Right lobe of liver (tissue), 6 donors: Measurements from ENCODE around the gene KLHDC8B. TPM values are rescaled to one million over a fixed set of nuclear protein-coding genes. Genes with fewer than 3 reads are reported as not detected.
"Not testable (repeated sequence)": the region's sequence is repeated elsewhere in the genome, so short reads cannot be mapped to it uniquely, and the experiment has no call there.

Source experiments
- ATAC-seq, 4 donors: fragments of 200-7000 bp; cut with Tn5 transposase; one replicate each; pipeline ENCODE4 v1.9.1; 2020; ENCODE audit warnings: mild to moderate bottlenecking in 4 of 4, moderate library complexity in 4 of 4
- DNase-seq, 3 donors: peaks; one replicate each; pipeline ENCODE4 v3.0.0-alpha.2; 2020
- H3K27ac ChIP-seq, 3 donors: fragments of 200-600 bp; one replicate each; pipeline ENCODE4 v1.8.0; 2022
- H3K27me3 ChIP-seq, 2 donors: fragments of 200-600 bp; one replicate each; pipeline ENCODE4 v1.8.0; 2022
- H3K36me3 ChIP-seq, 4 donors: fragments of 200-600 bp; sonication (generic) in 1 of 4; one replicate each; pipeline versions ENCODE4 v1.5.1 to v1.8.0; 2017 to 2022; ENCODE audit warnings: control low read depth in 1 of 4
- H3K4me1 ChIP-seq, 4 donors: fragments of 200-600 bp; sonication (generic) in 1 of 4; one replicate each; pipeline versions ENCODE4 v1.5.1 to v1.8.0; 2017 to 2022; ENCODE audit warnings: control low read depth in 1 of 4
- H3K4me3 ChIP-seq, 3 donors: fragments of 200-600 bp; one replicate each; pipeline ENCODE4 v1.8.0; 2022
- H3K9me3 ChIP-seq, 4 donors: fragments of 200-600 bp; sonication (generic) in 1 of 4; one replicate each; pipeline versions ENCODE4 v1.5.1 to v1.8.0; 2017 to 2022; ENCODE audit warnings: control low read depth in 1 of 4
- POLR2A ChIP-seq: fragments of 450-650 bp; IDR thresholded peaks from one replicate; pipeline ENCODE4 v1.6.1; 2017; ENCODE audit warnings: antibody characterized with exemption, mild to moderate bottlenecking
- WGBS: methylation state at CpG from one replicate; pipeline ENCODE4 v1.1.6; 2018; ENCODE audit warnings: low coverage, low lambda C conversion rate; ENCODE audit not compliant: insufficient coverage; ENCODE audit errors: missing lambda C conversion rate; 5-methylcytosine and 5-hydroxymethylcytosine counted together
- intact Hi-C, 2 donors: fragments of 100-400 bp; cut with DNase I; formaldehyde crosslinking; loops; one replicate each; pipeline versions ENCODE4 v1.11.2 to v1.14.1; 2022
- total RNA-seq, 6 experiments: library from RNA; depleted of rRNA in 2 of 6; stranded (reverse); fragments of >200 nt in 2 of 6; fragmentation: NEBNext Ultra II Directional in 3 of 6; extraction: Animal tissue kit (Norgen Biotek cat#: 25700) in 3 of 6; gene quantifications; one replicate each; pipeline versions ENCODE4 v1.1.0 to v1.2.4, GENCODE V29; 2016 to 2023
- TF ChIP-seq, protein P1 (sequence below), 4 donors: fragments of 200-600 bp in 3 of 4; fragments of 450-650 bp in 1 of 4; IDR thresholded peaks; one replicate each; pipeline versions ENCODE4 v1.5.1 to v1.8.0; 2016 to 2022; ENCODE audit warnings: antibody characterized with exemption in 4 of 4, mild to moderate bottlenecking in 2 of 4
- donor health status: DM: no; HTN: yes; CAD: no.
- donor health status: DM: no; HTN: no; CAD: no.
- donor health status: DM: no; HTN: no; CAD: no.
- donor health status: DM: no; HTN: yes; CAD: no.
- donor health status: DM: no; HTN: yes; CAD: no.

Gene KLHDC8B
- total RNA-seq, 6 experiments from 2014 or later = 10.4 to 15.2 (median 11.5) TPM

DNA sequence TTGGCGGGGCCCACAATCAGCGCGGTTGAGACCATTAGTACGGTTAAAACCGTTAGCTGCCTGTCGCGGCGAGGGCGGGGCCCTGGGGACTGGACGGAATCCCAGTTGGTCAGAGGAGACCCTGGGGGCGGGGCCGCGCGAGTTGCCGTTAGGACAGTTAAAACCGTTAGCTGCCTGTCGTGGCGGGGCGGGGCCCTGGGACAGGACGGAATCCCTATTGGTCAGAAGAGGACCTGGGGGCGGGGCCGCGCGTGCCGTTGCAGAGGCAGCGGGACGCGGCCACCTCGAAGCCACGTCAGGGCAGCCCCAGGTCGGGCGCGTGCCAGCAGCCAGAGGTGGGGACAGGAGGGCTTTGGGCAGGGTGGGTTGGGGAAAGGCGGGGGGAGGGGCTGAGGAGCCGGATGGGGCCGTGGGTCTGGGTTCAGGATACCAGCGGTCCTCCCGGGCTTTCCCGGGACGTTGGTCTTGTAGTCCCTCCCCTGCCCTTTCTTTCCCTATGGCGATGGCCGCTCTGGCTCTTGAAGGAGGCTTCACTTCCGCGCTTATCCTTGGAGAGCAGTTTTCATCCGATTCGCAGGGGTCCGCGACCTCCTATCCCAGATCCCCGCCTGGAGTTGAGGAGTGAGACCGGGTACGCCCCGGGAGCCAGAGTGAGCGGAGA, 28.0 kb downstream of the KLHDC8B start:
- Histone ChIP-seq H3K9me3 (no peaks in the 10 kb centered on the region), H3K4me1 (no peaks in the 10 kb centered on the region), H3K27me3 (no peaks in the 10 kb centered on the region), H3K36me3 (no peaks in the 10 kb centered on the region), H3K27ac (peak overlapping the region in 2 of 3 donors; percentile 36 to 49), H3K4me3 (peak overlapping the region; percentile 18 to 36 (median 22))
- no peak for TF ChIP-seq POLR2A
- TF ChIP-seq, protein P1, sequence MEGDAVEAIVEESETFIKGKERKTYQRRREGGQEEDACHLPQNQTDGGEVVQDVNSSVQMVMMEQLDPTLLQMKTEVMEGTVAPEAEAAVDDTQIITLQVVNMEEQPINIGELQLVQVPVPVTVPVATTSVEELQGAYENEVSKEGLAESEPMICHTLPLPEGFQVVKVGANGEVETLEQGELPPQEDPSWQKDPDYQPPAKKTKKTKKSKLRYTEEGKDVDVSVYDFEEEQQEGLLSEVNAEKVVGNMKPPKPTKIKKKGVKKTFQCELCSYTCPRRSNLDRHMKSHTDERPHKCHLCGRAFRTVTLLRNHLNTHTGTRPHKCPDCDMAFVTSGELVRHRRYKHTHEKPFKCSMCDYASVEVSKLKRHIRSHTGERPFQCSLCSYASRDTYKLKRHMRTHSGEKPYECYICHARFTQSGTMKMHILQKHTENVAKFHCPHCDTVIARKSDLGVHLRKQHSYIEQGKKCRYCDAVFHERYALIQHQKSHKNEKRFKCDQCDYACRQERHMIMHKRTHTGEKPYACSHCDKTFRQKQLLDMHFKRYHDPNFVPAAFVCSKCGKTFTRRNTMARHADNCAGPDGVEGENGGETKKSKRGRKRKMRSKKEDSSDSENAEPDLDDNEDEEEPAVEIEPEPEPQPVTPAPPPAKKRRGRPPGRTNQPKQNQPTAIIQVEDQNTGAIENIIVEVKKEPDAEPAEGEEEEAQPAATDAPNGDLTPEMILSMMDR (IDR thresholded peaks at IDR 0.05) = no peak
- intact Hi-C loops = no loop called here
- WGBS = 66% methylated on average over 10 of the region's 53 CpGs
- DNase-seq = peak; percentile 81 to 90 (median 87)
- ATAC-seq = peak; percentile 69 to 97 (median 94)

DNA sequence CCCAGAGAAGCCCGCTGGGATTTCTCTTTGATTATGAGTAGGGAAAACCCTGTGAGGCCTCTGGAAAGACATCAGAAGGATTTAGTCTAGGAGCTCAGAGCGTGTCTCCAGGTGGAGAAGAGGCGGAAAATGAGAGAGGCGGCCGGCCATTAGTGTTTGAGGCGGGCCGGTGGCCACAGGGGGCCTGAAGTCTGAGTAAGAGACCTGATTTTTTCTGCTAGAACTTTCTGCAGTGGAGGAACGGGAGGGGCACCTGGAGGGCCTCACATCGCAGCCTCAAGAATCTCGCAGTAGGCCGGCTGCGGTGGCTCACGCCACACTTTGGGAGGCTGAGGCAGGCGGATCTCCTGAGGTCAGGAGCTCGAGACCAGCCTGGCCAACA, 28.5 kb downstream of the KLHDC8B start:
- ATAC-seq = no peak
- Histone ChIP-seq H3K36me3 (no peaks in the 10 kb centered on the region), H3K27ac (peak overlapping the region in 2 of 3 donors; percentile 36 to 49), H3K4me1 (no peaks in the 10 kb centered on the region), H3K9me3 (no peaks in the 10 kb centered on the region), H3K4me3 (peak overlapping the region in 2 of 3 donors; percentile 18 to 36), H3K27me3 (no peaks in the 10 kb centered on the region)
- no peak for DNase-seq
- WGBS = 62% methylated on average over 8 of the region's 15 CpGs
- intact Hi-C loops = no loop called here
- no peak for TF ChIP-seq POLR2A
- TF ChIP-seq, protein P1 (IDR thresholded peaks at IDR 0.05) = no peak

DNA sequence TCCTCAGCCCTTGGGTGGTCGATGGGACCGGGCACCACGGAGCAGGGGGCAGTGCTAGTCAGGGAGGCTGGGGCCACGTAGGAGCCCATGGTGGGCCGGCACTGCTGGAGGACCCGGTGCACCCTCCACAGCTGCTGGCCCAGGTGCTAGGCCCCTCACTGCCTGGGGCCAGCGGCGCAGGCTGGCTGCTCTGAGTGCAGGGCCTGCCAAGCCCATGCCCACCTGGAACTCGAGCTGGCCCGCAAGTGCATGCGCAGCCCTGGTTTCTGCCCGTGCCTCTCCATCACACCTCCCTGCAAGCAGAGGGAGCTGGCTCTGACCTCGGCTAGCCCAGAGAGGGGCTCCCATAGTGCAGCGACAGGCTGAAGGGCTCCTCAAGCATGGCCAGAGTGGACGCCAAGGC, 42.1 kb downstream of the KLHDC8B start:
- ATAC-seq = no peak
- intact Hi-C loops = no loop called here
- H3K27ac ChIP-seq = no peak overlapping the region
- no peaks in the 10 kb centered on the region for H3K9me3 ChIP-seq
- no CpG with 5 or more reads among the region's 15 CpGs for WGBS
- no peak for DNase-seq
- peaks cover 0 to 4% (median 0%) of the 10 kb centered on the region in 4 donors for H3K4me1 ChIP-seq
- H3K4me3 ChIP-seq = no peak overlapping the region
- TF ChIP-seq, protein P1 (IDR thresholded peaks at IDR 0.05) = no peak
- no peak for TF ChIP-seq POLR2A
- H3K27me3 ChIP-seq = no peaks in the 10 kb centered on the region
- H3K36me3 ChIP-seq = no peaks in the 10 kb centered on the region

DNA sequence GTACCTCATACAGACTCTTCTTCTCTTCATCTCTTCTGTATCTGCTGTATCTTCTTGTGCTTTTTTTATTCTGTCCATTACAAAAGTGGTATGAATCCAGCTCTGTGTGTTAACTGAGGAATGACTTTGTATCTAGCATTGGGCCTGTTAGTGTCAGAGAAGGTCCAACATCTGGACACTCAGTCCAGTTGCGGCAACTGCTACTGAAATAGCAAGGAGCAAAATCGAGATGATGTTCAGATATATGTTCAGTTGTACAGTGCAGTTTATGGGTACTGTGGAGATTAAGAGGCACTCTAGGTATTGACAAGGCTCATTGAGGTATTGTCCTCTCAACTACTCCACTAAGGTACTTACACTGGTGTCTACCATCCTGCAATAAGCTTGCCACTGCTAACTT, 42.6 kb downstream of the KLHDC8B start:
- no peak for TF ChIP-seq POLR2A
- TF ChIP-seq, protein P1 (IDR thresholded peaks at IDR 0.05) = no peak
- WGBS = 61% methylated on average over 2 of the region's 2 CpGs
- Histone ChIP-seq H3K4me3 (no peak overlapping the region), H3K36me3 (no peaks in the 10 kb centered on the region), H3K4me1 (peaks cover 0 to 7% (median 0%) of the 10 kb centered on the region in 4 donors), H3K27me3 (no peaks in the 10 kb centered on the region), H3K9me3 (no peaks in the 10 kb centered on the region), H3K27ac (no peak overlapping the region)
- no peak for DNase-seq
- ATAC-seq = no peak
- intact Hi-C loops = no loop called here

DNA sequence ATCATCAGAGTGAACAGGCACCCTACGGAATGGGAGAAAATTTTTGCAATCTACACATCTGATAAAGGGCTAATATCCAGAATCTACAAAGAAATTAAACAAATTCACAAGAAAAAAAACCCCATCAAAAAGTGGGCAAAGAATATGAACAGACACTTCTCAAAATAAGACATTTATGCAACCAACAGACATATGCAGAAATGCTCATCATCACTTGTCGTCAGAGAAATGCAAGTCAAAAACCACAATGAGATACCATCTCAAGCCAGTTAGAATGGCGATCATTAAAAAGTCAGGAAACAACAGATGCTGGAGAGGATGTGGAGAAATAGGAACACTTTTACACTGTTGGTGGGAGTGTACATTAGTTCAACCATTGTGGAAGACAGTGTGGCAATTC, 45.3 kb downstream of the KLHDC8B start:
- H3K27me3 ChIP-seq, ATAC-seq, H3K27ac ChIP-seq, DNase-seq, H3K9me3 ChIP-seq, H3K4me3 ChIP-seq, intact Hi-C loops, H3K4me1 ChIP-seq, H3K36me3 ChIP-seq: not testable (repeated sequence)
- WGBS = 59% methylated on average over 3 of the region's 3 CpGs

DNA sequence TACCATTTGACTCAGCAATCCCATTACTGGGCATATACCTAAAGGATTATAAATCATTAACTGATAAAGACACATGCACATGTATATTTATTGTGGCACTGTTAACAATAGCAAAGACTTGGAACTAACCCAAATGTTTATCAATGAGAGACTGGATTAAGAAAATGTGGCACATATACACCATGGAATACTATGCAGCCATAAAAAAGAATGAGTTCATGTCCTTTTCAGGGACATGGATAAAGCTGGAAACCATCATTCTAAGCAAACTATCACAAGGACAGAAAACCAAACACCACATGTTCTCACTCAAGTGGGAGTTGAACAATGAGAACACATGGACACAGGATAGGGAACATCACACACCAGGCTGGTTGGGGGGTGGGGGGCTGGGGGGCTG, 45.7 kb downstream of the KLHDC8B start:
- H3K36me3 ChIP-seq, intact Hi-C loops, H3K4me1 ChIP-seq, H3K9me3 ChIP-seq, H3K27me3 ChIP-seq, H3K27ac ChIP-seq, H3K4me3 ChIP-seq, DNase-seq, ATAC-seq: not testable (repeated sequence)
